Daoy (cell line): ENCODE results near the gene WNT3A. TPM values are rescaled to one million over a fixed set of nuclear protein-coding genes. Genes with fewer than 3 reads are reported as not detected.
"Not testable (repeated sequence)": the region's sequence is repeated elsewhere in the genome, so short reads cannot be mapped to it uniquely, and the experiment has no call there.

ENCODE experiments used
- DNase-seq: peaks from one replicate; pipeline ENCODE4 v3.0.0-alpha.2; 2015; ENCODE audit warnings: low read depth
- total RNA-seq: library from RNA; depleted of rRNA; stranded (reverse); fragments of >200 nt; shearing (Covaris generic); gene quantifications from 2 replicates; pipeline ENCODE4 v1.2.3, GENCODE V29; 2014

WNT3A gene
- total RNA-seq, 1 experiment from 2014 or later, result not detected

DNA sequence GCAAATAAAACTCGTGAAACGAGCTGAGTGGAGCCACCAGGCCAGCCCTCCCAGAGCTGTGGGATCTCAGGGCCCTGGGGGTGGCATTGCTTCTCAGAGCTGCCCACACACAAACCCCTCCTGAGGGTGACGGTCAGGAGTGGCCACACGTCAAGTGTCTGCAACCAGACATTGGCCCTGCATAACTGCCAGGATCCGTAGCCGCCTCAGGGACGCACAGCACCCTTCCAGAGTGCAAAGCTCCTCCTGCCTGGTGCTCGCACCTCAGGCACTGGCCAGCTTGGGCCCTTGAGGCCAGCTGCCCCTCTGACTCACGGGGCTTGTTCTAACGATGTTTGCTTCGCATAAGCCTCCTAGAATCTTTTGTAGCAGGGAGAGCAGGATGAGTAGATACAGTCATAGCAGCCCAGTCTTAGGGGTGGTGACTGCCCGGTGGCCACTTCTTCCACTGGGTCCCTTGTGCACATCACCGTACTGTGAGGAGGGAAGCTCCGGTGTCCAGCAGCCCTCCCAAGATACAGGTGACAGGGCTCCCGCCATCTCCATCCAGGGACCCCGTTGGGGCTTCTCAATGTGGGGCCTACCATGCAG is 5.0 kb downstream of the WNT3A start:
- no peak for DNase-seq

DNA sequence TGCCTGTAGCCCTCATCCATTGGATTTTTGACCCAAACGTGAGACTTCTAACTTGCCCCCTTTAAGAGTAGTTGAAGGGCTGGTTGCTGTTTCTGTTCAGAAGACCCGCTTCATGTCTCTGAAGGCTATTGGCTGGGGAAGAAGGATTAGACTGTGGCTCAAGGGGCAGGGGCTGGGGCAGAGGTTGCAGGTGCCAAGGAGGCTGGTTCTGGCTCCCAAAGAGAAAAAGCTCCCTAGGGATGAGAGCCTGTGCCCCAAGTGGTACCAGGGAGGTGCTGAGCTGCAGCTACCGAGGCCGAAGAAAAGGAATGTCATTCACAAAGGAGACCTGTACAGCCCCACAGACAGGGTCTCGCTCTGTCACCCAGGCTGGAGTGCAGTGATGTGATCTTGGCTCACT is 5.8 kb downstream of the WNT3A start:
- DNase-seq, result no peak

DNA sequence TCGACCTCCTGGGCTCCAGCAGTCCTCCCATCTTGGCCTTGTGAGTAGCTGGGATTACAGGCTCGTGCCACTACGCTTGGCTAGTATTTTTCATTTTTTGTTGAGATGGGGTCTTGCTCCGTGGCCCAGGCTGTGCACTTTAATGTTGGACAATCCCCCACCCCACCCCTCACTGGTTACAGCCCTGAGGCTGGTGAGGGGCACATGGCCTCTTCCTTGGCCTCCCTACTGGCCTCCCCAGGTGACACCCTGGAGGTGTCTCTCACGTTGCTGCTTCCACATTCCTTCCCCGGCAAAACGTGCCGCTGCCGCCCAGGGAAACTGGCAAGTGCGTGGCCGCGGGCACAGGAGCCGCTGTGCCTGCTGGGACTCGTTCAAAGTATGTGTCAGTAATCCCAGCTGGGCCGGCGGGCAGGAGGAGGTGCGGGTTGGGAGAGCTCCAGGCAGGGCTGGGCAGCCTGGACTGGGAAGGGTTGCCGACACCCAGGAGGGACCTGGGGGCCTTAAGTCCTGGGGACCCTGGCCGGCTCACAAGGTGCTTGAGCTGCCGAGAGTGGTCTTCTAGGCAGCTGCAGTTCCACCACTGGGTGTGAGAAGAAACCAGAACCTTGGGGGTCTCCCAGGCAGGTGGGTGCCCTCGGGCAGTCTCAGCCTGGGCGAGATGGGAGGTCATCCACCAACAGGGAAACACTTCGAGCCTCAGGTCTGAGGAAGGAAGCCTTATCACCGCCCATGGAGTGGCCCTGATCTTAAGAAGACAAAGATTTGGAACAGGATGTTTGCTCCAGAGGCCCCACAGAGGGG is 6.5 kb downstream of the WNT3A start:
- DNase-seq, result no peak

DNA sequence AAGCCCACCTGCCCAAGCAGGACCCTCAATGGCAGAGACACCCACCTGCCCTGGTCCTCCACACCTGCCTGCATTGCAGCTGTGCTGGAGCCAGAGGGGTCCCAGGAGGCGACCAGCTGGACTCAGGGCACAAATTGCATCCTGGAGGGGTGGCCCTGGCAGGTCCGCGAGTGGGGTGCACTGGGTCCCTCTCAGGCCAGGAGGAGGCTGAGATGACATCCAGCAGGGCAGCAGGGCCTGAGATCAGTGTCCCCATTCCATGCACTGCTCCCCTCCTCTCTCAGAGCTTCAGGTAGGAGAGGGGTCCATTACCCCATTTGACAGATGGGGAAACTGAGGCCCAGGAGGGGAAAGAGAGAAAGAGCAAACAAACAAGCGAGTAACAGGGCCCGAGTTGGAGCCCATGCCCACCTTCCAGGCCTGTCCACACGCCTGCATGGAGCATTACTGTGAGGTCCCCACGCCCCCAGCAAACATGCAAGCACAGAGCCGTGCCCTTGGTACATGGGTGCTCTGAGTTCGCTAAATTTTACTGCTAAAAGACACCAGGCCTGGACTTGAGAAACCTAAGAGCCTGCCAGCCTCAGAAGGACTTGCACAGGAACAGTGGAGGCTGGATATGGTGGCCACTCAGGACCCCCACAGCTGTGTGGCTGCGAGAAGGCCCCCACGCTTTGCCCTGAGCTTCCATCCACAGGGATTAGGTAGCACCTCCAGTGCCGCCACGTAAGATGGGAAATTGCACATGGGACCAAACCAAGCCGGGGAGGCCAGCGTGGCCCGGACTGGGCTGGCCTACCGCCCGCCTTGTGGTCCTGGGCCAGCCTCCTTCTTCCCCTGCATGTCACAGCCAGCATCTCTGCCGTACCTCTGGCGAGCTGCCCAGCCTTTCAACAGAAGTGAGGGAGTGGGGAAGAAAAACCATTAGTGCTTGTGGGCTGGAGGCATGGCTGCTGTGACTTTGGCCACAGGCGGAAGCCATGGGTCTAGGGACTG is 7.4 kb downstream of the WNT3A start:
- DNase-seq, result peak; percentile 75

DNA sequence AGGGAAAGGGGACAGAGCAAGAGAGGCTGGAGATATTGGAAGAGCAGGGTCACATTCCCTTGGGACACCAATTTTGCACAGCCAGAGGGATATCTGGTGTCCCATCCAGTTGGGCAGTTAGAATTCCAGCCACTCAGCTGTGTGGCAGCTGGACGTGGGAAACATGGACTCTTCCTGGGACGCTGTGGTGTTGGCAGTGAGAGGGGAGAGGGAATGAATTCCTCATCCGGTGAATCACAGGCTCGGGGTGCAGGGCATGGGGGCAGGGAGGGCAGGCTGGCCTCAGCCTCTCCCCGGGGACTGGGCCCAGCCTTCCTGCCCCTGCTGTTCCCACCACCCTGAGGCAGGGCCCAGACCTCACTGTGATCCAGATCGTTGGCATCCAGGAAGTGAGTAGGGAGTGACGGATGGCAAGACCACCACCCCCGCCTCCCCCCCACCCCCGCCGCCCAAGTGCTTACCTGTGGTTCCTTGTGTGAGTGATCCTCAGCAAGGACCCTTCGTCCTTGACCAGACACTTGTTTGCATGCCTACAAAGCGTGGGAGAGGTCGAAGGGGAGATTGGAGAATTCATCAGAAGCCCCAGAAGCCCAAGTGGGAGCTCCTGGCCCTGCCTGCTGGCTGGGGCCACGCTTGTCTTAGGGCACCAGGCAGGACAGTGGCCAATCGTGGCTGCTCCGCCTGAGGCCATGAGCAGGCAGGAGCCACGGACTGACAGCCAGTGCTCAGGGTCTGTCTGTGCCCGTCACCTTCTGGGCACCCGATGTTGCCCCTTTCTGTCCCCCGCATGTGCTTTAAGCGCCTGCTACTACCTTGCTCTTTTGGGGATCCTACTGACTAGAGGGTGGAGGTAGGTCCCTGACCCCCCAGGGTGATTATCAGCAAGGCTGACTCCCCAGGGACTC is 8.7 kb downstream of the WNT3A start:
- peak; percentile 73 for DNase-seq

DNA sequence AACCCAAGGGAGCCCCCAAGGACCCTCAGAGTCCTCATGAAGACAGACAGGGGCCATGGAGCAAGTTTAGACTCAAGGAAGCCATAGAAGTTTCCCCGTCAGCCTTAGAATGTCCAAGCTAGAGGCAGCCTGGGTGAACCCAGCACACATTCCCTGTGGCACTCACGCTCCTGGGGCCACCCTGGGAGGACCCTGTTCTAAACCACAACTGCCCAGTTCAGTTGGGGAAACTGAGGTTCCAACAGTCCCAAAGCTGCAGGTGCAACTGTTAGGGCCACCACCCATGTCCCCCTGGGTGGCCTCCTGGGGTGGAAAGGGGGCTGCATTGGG is 9.3 kb downstream of the WNT3A start:
- no peak for DNase-seq

DNA sequence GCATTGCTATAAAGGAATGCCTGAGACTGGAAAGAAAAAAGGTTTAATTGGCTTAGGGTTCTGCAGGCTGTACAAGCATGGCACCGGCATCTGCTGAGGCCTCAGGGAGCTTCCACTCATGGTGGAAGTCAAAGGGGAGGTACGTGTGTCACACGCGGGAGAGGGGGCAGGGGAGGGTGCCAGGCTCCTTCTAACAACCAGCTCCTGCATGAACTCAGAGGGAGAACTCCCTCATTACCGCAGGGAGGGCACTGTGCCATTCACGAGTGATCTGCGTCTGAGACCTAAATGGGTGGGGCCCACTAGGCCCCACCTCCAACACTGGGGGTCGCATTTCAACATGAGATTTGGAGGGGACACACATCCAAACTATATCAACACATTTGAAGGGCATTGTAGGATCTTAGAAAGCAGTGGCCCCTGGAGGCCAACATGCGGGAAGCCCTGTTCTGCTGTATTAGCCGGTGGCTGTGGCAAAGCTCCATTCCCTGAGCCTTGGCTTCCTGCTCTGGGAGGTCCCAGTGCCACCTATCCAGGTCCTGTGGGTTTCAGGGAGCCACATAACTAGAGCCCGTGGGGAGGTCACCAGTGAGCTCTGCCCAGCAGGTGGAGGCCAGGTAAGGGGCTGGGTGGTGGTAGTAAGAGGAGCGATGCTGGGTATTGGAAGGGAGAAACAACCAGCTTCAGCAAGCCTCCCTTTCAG is 10.0 kb downstream of the WNT3A start:
- no peak for DNase-seq

DNA sequence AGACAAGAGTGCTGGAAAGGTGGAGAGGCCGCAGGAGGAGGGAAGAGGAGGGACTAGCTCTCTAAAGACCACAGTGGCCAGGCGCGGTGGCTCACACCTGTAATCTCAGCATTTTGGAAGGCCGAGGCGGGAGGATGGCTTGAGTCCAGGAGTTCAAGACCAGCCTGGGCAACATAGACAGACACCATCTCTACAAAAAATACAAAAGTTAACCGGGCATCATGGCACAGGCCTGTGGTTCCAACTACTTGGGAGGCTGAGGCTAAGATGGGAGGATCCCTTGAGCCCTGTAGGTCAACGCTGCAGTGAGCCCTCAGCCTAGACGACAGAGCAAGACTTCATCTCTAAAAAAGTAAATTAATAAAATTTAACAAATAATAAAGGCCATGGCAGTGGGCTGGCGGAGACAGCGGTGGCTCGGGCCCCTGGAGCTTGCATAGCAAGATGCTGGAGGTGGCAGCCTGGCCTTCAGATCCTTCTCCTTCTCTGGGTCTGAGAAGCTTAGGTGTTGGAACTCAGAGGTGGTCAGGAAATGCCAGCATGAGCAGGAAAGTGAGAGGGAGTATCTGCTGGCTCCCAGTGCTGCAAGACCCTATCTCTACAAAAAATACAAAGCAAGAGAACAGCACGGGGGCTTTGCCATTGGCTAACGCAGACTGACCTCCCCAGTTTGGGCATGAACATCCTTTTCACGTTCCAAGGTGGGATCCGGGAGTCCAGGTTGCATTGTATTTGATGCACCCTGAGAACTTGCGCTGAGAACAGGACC is 10.7 kb downstream of the WNT3A start:
- DNase-seq, result no peak

DNA sequence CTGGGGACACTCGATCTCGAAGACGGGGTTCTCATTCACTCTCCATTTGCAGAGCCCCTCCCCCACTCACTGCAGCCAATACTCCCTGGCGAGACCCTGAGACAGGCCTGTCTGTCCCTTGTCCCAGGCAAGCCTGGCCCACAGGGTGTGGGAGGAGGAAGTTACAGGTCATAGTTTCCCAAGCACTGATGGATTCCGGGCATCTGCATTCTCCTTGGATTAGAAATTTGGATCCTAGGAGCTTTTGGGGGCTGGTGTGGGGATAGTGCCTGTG is 11.3 kb downstream of the WNT3A start:
- no peak for DNase-seq

DNA sequence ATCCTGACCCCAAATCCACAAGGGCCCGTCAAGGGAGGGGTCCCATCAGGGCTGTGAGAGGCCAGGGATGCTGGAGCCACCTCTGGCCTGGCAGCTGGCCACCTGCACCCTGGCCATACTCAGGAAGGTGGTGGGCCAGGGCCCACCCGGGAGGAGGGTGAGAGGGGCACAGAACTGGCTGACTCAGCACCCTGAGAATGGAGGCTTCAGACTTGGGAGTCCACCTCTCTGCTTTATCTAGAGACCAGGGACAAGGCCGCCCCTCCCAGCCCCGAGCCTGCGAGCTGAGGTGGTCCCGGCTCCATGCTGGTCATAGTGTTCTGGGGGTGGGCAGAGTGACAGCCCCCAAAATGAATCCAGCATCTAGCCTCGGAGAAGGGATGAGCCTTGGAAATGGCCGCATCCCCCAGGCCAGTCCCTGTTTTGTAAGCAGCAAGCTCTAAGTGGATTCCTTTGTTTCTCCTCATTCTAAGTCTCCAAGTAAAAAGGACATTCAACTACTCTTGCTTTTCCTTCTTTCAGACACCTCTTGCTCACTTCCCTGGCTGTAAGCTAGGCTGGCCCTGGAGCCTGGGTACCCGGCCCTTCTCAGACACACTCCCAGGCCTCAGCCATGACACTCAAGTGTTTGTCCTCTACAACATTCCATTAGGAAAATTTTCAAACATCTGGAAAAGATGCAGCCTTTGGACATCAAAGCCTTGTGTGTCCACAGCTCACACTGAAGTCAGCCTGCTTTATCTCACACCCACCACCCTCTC is 12.3 kb downstream of the WNT3A start:
- DNase-seq, result no peak

DNA sequence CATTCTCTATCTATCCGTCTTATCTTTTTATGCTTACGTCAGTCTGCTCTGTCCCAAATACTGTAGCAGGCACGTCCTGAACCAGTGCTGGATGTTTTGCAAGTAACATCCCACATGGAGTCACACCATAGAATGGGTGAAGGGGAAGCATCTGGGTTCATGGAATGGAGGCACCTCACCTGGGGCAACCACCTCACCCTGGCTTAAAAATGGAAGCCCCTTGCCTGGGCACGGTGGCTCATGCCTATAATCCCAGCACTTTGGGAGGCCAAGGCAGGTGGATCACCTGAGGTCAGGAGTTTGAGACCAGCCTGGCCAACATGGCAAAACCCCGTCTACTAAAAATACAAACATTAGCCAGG is 12.9 kb downstream of the WNT3A start:
- not testable (repeated sequence) for DNase-seq

DNA sequence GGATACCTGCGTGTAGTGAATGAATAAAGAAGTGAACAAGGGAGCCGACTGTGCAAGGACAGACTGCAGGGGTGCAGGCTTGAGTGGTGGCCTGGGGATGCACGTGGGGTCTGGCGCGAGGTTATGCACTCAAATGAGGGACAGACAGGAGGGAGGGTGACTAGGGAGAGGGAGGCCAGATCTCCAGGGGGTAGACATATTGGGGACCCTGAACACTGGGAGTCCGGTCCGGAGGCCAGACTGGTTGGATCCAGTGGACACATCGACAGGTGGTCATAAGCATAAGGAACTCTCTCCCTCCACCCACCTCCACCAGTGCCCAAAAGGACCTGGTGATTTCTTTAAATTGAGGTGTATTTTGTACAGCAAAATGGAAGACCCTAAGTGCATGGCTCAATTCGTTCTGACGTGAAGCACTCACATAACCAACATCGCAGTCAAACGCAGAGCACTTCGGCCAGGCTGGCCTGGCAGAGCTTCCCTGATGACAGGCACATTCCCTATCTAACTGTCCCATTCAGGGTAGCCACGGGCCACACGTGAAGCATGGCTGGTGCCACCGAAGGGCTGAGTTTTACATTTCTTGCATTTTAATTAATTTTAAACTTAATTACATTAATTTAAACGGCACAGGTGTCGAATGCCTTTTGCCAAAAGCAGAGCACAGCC is 14.0 kb downstream of the WNT3A start:
- no peak for DNase-seq

DNA sequence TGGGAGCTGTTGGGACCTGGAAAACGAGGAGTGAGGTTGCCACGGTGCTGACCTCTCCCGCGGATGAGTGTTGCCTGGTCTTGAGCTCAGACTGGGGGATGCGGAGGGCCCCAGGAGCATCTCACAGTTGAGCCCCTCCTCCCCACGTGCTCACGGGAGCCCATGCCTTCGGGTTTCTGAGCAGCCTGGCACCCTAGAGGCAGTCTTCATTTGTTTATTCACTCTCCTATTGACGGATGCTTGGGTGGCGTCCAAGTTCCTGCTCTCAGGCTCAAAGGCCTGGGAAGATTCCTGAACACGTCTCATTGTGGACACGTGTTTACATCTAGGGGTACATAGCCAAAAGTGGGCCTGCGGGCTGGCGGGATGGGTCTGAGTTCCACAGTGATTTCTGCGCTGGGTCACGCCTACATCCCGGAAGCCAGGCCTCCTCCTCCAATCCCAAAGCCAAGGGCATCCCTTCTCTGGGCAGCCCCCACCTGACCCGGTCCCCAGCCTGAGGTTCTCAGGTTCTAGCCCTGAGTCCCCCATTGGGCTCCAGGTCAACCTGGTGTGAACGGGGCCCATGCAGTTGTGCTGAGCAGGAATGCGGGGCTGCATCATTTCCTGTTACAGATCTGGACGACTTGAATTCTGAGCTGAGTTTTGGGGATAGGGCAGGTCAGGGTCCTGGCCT is 14.7 kb downstream of the WNT3A start:
- no peak for DNase-seq

DNA sequence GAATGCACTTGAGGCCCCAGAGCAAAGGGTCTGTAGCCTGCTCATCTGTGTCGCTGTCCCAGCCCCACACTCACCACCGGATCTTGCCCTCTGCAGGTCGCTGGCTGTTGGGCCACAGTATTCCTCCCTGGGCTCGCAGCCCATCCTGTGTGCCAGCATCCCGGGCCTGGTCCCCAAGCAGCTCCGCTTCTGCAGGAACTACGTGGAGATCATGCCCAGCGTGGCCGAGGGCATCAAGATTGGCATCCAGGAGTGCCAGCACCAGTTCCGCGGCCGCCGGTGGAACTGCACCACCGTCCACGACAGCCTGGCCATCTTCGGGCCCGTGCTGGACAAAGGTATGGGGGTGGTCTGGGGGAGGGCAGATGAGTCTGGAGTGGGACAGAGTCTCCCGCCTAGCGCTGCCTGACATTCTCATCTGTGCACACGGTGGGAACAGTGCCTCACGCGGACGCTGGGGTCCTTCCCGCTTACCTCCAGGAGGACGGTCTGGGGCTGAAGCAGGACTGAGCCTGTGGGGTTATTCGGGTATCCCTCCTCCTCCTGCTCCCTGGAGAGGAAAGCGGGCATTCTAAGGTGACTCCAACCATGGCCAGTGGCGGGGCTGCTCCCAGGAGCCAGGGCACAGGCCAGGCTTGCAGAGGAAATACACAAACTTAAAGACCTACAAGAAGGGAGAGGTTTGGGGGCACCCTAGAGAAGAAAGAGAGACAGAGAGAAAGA is 15.9 kb downstream of the WNT3A start:
- no peak for DNase-seq

DNA sequence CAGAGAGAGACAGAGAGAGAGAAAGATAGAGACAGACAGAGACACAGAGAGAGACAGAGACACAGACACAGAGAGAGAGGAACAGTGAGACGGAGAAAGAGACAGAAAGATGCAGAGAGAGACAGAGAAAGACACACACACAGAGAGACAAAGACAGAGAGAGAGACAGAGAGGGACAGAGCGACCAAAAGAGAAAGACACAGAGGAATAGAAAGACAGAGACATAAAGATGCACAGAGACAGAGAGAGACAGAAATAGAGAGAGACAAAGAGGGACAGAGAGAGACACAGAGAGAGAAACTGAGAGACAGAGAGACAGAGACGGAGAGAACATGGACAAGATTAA is 16.5 kb downstream of the WNT3A start:
- no peak for DNase-seq

DNA sequence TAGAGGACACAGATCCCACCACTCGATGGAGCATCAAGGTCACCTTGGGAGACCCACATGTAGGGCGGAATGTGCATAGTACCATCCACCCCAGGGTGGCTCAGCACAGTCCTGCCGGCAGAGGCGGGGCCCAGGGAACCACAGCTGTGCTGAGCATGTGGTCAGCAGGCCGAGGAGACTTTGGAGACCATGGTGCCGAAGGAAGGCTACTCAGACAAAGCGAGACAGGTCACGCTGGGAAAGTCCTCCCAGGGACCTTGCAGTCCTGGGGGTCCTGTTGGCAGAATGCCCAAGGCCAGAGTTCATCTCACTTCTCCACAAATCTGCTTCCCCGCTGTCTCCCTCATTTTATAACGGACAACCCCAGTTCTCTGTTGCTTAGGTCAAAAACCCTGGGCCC is 22.5 kb downstream of the WNT3A start:
- DNase-seq, result no peak

DNA sequence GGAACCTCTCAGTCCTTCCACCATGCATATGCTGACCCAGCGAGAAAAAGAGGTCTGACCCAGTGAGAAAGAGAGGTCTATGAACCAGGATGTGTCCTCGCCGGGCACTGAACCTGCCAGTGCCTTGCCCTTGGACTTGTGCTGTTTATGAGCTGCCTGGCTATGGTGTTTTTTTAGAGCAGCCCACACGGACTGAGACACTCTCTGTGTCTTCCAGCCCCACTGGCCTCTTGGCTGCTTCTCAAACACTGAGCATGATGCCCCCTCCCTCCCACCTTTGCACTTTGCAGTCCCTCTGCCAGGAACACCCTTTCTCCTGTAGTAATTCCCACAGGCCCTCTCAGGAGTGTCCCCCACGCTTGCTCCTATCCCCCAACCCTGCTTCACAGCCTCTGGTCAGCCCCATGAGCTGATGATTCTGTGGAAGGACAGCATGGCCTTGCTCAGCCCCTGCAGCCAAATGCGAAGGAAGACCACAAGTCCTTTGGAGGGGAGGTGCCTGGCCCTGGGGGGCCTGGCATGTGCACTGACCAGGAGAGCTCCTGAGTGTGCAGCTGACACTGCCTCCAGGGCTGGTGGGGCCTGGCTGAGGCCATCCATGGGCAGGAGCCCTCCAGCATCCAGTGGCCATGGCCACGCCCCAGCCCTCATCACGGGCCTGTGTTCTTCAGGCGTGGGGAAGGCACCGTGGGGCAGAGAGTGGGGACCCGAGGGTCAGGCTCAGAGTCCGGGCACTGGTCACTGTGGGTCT is 23.8 kb downstream of the WNT3A start:
- no peak for DNase-seq
